GM18502 (cell line): ENCODE measurements around the gene MOV10L1.

Experiments
- ATAC-seq: cut with Tn5 transposase; IDR thresholded peaks from one replicate; pipeline ENCODE4 v1.9.1; 2021; ENCODE audit warnings: mild to moderate bottlenecking; ENCODE audit not compliant: unreplicated experiment, poor library complexity

Gene MOV10L1

DNA sequence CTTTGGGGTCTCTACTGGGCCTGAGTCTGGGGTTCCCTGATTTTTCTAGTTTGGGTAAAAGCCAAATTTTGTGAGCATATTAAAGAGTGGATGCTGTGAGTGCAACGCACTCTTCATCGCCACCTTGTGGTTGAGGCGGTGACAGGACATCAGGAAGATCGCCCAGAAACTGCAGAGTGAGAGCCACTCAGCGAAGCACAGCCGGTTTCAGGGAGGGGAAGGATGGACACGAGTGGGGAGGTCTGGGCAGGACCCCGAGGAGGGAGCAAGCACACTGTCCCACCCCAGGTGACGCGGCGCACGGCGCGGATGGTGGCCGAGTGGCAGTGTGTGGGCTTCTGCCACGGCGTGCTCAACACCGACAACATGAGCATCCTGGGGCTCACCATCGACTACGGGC, 120.1 kb downstream of the MOV10L1 start:
- no peak for ATAC-seq

DNA sequence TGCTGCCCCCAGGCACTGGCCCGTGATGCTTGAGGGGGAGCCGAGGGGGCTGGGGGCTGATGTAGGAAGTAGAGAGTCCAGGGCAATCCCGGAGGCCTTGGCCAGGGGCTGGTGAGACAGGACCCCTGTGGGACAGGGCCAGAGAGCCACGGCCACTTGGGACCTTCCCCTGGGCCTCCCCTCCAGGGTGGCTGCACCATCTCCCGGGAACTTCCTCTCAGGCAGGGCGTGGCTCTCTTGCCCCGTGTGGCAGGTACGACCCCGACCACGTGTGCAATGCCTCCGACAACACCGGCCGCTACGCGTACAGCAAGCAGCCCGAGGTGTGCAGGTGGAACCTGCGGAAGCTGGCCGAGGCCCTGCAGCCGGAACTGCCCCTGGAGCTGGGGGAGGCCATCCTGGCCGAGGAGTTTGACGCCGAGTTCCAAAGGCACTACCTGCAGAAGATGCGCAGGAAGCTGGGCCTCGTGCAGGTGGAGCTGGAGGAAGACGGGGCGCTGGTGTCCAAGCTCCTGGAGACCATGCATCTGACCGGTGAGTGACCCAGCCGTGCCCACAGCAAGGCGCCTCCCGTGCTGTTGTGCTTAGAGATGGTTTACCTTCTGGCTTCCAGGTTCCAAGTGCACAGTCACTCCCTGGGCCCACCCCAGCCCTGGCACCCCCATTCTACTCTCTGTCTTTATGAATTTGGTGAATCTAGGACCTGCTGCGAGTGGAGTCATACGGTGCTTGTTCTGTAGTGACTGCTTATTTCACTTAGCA, 120.8 kb downstream of the MOV10L1 start:
- ATAC-seq, result no peak

DNA sequence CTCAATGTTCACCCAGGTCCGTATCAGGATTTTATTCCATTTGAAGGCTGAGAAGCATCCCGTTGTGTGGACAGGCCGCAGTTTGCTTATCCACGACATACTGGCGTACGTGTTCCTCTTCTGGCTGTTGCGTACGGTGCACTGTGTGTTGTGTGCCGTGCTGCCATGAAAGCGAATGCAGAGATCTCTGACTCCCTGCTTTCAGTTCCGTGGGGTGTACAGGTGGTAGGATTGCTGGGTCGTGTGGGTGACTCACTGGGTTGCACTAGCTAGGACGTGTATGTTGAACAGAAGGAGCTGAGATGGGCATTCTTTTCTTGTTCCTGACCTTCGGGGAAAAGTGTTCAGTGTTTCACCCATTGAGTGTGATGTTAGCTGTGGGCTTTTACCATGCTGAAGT, 121.3 kb downstream of the MOV10L1 start:
- no peak for ATAC-seq
